VCaP (cell line): ENCODE measurements around the gene JUND.

Experiments
- H3K27ac ChIP-seq: fragments of 450-650 bp; 2 replicates; pipeline ENCODE4 v1.5.1; 2017
- CTCF ChIP-seq: fragments of 450-650 bp; conservative IDR thresholded peaks from 2 replicates; pipeline ENCODE4 v1.5.1; 2017; ENCODE audit warnings: mild to moderate bottlenecking, moderate library complexity

The JUND gene

GRCh38 chr19:18306888-18307260 is 25.5 kb upstream of the JUND start:
- no peak for TF ChIP-seq CTCF
- H3K27ac ChIP-seq: no peak overlapping the region

GRCh38 chr19:18306209-18306887 is 24.9 kb upstream of the JUND start:
- TF ChIP-seq CTCF: no peak
- H3K27ac ChIP-seq: no peak overlapping the region

GRCh38 chr19:18304458-18305310 is 23.3 kb upstream of the JUND start:
- no peak overlapping the region for H3K27ac ChIP-seq
- TF ChIP-seq CTCF: no peak

- TF ChIP-seq CTCF: no peak
- no peak overlapping the region for H3K27ac ChIP-seq
These were observed 22.7 kb upstream of the JUND start for GRCh38 chr19:18304208-18304457.

- no peak for TF ChIP-seq CTCF
- H3K27ac ChIP-seq: no peak overlapping the region
These were observed 20.3 kb upstream of the JUND start for GRCh38 chr19:18301718-18302111.

- TF ChIP-seq CTCF: no peak
- no peak overlapping the region for H3K27ac ChIP-seq
These were observed 19.7 kb upstream of the JUND start for GRCh38 chr19:18300930-18301717.

- H3K27ac ChIP-seq: no peak overlapping the region
These were observed 18.2 kb upstream of the JUND start for GRCh38 chr19:18299654-18300053.

More at GRCh38 chr19:18299654-18300053, 18.2 kb upstream of the JUND start:
- TF ChIP-seq CTCF: no peak
